Kidney (tissue), 14 donors: Measurements from ENCODE around the gene GRIN1. TPM values are rescaled to one million over a fixed set of nuclear protein-coding genes. Genes with fewer than 3 reads are reported as not detected.

Experiments
- DNase-seq, 5 donors: peaks; one replicate each; pipeline ENCODE4 v3.0.0-alpha.2; 2013 to 2020
- FAIRE-seq: peaks from 2 replicates; lab custom pipeline; 2012; peaks lifted over from hg19 to GRCh38; lab: Jason Lieb, UNC
- H3K27ac ChIP-seq, 2 donors: one replicate each; pipeline ENCODE4 v1.7.0; 2013; ENCODE audit warnings: low read depth in 2 of 2, low read length in 2 of 2, inconsistent platforms in 1 of 2
- H3K27me3 ChIP-seq: one replicate; pipeline ENCODE4 v1.7.1; 2013; ENCODE audit warnings: low read length, inconsistent platforms; ENCODE audit not compliant: control insufficient read depth, insufficient read depth
- H3K36me3 ChIP-seq, 3 donors: one replicate each; pipeline versions ENCODE4 v1.7.0 to v1.7.1; 2013; ENCODE audit warnings: low read length in 3 of 3, control low read depth in 1 of 3, inconsistent platforms in 1 of 3; ENCODE audit not compliant: insufficient read depth in 3 of 3, control insufficient read depth in 2 of 3
- H3K4me1 ChIP-seq, 3 donors: one replicate each; pipeline versions ENCODE4 v1.7.0 to v1.7.1; 2013; ENCODE audit warnings: low read length in 3 of 3, inconsistent platforms in 1 of 3, low read depth in 1 of 3; ENCODE audit not compliant: control insufficient read depth in 2 of 3, insufficient read depth in 2 of 3
- H3K4me3 ChIP-seq, 3 donors: one replicate each; pipeline versions ENCODE4 v1.7.0 to v1.8.1; 2013; ENCODE audit warnings: low read length in 3 of 3, control low read depth in 1 of 3, inconsistent platforms in 1 of 3
- H3K9ac ChIP-seq, 3 donors: one replicate each; pipeline versions ENCODE4 v1.7.0 to v1.7.1; 2013; ENCODE audit warnings: low read length in 3 of 3, control low read depth in 1 of 3, inconsistent platforms in 1 of 3
- H3K9me3 ChIP-seq, 3 donors: one replicate each; pipeline versions ENCODE4 v1.7.0 to v1.7.1; 2013; ENCODE audit warnings: low read length in 3 of 3, control low read depth in 1 of 3, inconsistent platforms in 1 of 3; ENCODE audit not compliant: control insufficient read depth in 2 of 3, insufficient read depth in 1 of 3
- intact Hi-C: fragments of 100-400 bp; cut with DNase I; formaldehyde crosslinking; loops from one replicate; pipeline ENCODE4 v1.11.1; 2022
- polyA plus RNA-seq: library from polyadenylated mRNA; stranded (reverse); fragments of 350-450 nt; fragmentation: Illumina TruSeq; extraction: RNeasy Lipid Tissue Mini Kit (QIAGEN cat#74804); gene quantifications from one replicate; pipeline ENCODE4 v1.2.3, GENCODE V29; 2014; ENCODE audit warnings: low read depth, low replicate concordance; ENCODE audit not compliant: insufficient read depth
- total RNA-seq: library from RNA; stranded (reverse); fragmentation: NEBNext Ultra II Directional; extraction: Animal tissue kit (Norgen Biotek cat#: 25700); gene quantifications from one replicate; pipeline ENCODE4 v1.2.1, GENCODE V29; 2021
- TF ChIP-seq, protein P1 (sequence below): IDR thresholded peaks from 3 replicates; pipeline ENCODE4 v1.5.1; 2012; ENCODE audit warnings: mild to moderate bottlenecking, moderate library complexity, borderline replicate concordance; ENCODE audit not compliant: insufficient read depth; ENCODE audit errors: extremely low read depth
- donor health status: control.
- donor health status: control.
- donor health status: control.
- donor health status: control.
- donor health status: control.
- donor health status: DM: yes; HTN: yes; CAD: no.
- donor health status: Normal renal cell carcinoma (clear cell type).

GRIN1 gene
- total and polyA plus RNA-seq, 2 donors from 2014 or later, result 0.47 TPM; not detected in 1

DNA sequence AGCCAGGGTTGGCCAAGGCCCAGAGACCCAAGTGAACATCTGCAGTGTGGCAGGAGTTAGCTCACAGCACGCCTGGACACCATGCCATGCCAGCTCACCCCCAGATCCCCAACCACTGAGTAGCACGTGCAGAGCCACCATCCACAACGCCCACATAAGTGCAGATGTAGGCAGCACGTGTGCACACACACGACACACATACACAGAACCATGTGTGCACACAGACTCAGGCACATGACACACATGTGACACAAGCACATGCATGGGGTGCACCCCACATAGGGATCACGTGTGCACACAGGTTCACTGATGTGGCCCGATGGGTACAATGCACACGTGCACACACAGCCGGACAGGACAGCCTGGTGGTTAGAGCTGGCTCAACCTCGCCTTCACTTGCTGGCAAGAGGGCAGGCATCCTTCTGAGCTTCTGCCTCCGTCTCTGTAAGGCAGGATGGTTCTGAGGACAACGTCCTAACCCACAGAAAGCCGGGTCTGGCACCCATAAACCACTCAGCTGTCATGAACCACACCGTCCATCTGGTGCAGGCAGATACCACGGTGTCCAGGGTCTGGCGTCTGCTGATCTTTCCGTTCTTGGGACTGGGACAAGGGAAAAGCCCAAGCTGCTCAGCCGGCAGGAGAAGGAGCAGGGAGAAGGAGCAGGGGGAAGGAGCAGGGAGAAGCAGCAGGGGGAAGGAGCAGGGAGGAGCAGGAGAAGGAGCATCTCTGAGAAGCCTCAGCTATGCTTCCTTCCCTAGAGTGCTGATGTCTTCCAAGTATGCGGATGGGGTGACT is 18.9 kb downstream of the GRIN1 start:
- no peak overlapping the region for H3K9ac ChIP-seq
- H3K4me1 ChIP-seq, result peaks cover 0 to 4% (median 0%) of the 10 kb centered on the region in 3 donors
- intact Hi-C loops, result no loop called here
- DNase-seq (no peak), FAIRE-seq (no peak)
- no peak overlapping the region for H3K27ac ChIP-seq
- TF ChIP-seq, protein P1, sequence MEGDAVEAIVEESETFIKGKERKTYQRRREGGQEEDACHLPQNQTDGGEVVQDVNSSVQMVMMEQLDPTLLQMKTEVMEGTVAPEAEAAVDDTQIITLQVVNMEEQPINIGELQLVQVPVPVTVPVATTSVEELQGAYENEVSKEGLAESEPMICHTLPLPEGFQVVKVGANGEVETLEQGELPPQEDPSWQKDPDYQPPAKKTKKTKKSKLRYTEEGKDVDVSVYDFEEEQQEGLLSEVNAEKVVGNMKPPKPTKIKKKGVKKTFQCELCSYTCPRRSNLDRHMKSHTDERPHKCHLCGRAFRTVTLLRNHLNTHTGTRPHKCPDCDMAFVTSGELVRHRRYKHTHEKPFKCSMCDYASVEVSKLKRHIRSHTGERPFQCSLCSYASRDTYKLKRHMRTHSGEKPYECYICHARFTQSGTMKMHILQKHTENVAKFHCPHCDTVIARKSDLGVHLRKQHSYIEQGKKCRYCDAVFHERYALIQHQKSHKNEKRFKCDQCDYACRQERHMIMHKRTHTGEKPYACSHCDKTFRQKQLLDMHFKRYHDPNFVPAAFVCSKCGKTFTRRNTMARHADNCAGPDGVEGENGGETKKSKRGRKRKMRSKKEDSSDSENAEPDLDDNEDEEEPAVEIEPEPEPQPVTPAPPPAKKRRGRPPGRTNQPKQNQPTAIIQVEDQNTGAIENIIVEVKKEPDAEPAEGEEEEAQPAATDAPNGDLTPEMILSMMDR, result no peak
- peaks cover 25% of the 10 kb centered on the region for H3K27me3 ChIP-seq
- H3K36me3 ChIP-seq, result no peaks in the 10 kb centered on the region
- H3K9me3 ChIP-seq, result peaks cover 0 to 6% (median 0%) of the 10 kb centered on the region in 3 donors
- no peak overlapping the region for H3K4me3 ChIP-seq

DNA sequence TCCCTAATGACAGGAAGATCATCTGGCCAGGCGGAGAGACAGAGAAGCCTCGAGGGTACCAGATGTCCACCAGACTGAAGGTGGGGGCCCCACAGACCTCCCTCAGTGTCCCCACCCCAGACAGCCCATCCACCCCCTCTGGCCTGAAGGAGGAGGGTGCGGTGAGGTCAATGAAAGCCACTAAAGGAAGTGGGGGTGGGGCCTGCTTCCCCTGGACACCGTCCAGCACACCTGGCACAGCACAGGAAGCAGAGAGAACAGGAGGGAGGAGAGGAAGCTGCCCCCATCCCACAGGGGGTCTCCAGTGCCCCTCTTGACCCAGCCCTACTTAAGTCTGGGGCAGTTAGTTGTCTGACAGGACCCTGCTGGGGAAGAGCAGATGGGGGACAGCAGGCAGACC is 19.7 kb downstream of the GRIN1 start:
- no peak overlapping the region for H3K4me3 ChIP-seq
- H3K27me3 ChIP-seq, result peaks cover 23% of the 10 kb centered on the region
- DNase-seq, result no peak
- TF ChIP-seq, protein P1, result no peak
- intact Hi-C loops, result no loop called here
- FAIRE-seq, result no peak
- no peaks in the 10 kb centered on the region for H3K36me3 ChIP-seq
- H3K27ac ChIP-seq, result no peak overlapping the region
- peaks cover 0 to 6% (median 0%) of the 10 kb centered on the region in 3 donors for H3K4me1 ChIP-seq
- H3K9me3 ChIP-seq, result no peaks in the 10 kb centered on the region
- H3K9ac ChIP-seq, result no peak overlapping the region

DNA sequence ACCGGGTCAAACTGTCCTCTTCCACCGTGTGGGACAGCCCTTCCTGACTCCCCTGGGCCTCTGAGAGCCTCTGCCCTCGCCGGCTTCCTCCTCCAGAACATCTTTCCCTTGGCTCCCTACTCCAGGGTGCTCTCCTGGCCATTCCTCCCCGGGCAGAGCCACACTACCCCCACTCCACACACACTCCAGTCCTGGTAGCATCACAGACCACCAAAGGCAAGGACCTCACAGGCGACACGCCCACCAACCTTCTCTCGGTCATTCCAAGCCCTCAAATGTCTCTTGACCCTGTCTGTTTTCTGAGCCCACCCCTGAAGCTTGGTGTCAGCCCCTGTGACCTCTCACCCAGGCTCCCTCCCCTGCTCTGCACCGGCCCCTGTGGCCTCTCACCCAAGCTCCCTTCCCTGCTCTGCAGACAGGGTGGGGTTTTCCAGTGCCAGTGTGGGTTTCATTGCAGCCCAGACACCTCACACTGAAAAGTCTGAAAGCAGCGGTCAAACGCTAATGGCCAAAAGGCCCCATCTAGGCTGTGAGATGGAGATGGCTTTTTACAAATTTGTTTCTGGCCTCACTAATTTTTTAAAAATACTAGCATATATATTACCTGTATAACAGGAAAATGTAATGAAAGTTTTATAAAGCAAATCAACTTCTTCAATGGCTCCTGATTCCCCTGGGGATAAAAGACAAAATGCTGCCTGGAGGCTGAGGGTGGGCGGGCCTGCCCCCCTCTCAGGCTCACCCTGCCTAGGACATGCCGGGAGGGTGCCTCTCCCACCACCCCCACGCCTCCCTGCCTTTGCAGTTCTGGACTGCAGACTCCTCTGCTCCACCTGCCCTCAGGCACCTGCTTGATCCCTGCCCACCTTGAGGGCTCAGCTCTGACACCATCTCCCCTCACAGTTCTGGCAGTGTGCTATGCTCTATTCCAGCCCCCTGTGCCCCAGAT is 20.4 kb downstream of the GRIN1 start:
- H3K36me3 ChIP-seq, result no peaks in the 10 kb centered on the region
- no peak overlapping the region for H3K9ac ChIP-seq
- DNase-seq (no peak), FAIRE-seq (no peak)
- no peak overlapping the region for H3K27ac ChIP-seq
- intact Hi-C loops, result no loop called here
- TF ChIP-seq, protein P1, result no peak
- peaks cover 29% of the 10 kb centered on the region for H3K27me3 ChIP-seq
- peaks cover 0 to 6% (median 0%) of the 10 kb centered on the region in 3 donors for H3K4me1 ChIP-seq
- H3K9me3 ChIP-seq, result no peaks in the 10 kb centered on the region
- H3K4me3 ChIP-seq, result no peak overlapping the region
